ENCODE results near the gene TSPAN5. TPM values are rescaled to one million over a fixed set of nuclear protein-coding genes. Genes with fewer than 3 reads are reported as not detected.

The TSPAN5 gene
- polyA plus RNA-seq, 1 donor = 13.0 TPM

- no peak for DNase-seq (ENCODE audit: low read depth)
Measured at GRCh38 chr4:98618680-98619079, 39.7 kb downstream of the TSPAN5 start.

GRCh38 chr4:98617358-98618047 lies 40.9 kb downstream of the TSPAN5 start:
- DNase-seq (ENCODE audit: low read depth) = no peak

DNA sequence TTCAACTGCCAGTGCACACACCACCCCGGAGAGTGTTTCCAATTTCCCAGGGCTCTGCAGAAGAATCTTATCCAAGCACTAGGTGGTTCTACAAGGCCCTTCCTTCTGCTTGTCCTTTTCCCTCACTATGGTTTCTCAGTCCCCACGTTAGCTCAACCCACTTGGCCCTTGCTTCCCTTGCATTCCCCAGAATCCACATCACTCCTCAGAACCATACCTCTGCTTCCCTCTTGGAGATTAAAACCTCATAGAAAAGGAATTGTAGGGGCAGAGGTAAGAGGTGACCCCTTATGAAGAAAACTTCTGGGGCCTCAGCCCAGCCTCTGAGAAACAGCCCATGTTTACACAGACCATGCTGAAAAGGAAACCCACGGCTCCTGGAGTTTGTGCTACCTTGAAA lies 42.4 kb downstream of the TSPAN5 start:
- no peak for DNase-seq (ENCODE audit: low read depth)

DNA sequence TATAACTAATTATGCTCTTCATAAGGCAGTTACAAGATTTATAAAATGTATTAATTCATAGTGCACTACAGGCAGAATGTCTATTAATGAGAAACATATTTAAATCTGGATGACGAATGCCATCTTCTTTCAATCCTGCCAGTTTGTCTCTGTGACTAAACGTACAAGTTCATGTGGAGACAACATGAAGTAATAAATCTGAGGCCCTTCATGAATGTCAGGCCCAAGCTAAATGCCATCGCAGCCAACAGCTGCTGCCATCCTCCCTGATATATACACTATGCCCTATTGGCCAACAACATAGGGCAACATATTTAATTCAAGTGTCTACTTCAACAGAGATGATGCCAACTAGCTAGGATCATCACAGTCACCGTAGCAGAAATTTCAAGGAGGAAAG lies 43.7 kb downstream of the TSPAN5 start:
- DNase-seq (ENCODE audit: low read depth) = no peak

- DNase-seq (ENCODE audit: low read depth) = no peak
Measured at GRCh38 chr4:98614094-98614493, 44.3 kb downstream of the TSPAN5 start.

GRCh38 chr4:98613453-98614075 lies 44.8 kb downstream of the TSPAN5 start:
- no peak for DNase-seq (ENCODE audit: low read depth)

- no peak for DNase-seq (ENCODE audit: low read depth)
Measured at GRCh38 chr4:98612318-98613250, 45.8 kb downstream of the TSPAN5 start.

DNA sequence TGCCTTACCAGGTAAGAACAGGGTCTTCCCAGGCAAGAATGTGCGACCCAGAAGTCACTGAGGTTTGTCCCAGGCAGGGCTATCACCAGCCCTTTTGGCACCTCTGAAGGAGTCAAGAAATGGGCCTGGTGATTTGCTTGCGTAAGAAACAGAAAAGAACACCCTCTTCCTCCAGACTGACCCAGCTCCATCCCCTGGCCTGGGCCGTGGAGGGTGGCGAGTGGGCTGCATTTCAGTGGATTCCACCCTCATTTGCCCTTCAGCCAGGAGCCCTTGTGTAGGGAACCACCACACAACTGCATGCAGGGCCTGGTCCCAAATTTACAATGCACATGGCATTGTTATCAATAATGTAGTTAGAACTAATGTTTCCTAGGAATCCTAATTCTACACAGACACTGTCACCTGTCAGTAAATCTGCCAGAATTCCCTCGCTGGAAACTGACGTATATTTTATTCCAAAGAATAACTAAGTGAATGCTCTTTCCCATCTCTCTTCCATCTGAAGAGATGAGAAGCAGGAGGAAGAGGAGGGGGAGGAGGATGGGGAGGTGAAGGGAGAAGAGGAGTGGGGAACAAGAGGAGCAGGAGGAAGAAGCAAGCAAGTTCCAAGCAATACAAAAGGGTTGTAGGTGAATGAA lies 46.6 kb downstream of the TSPAN5 start:
- DNase-seq (ENCODE audit: low read depth) = no peak

DNA sequence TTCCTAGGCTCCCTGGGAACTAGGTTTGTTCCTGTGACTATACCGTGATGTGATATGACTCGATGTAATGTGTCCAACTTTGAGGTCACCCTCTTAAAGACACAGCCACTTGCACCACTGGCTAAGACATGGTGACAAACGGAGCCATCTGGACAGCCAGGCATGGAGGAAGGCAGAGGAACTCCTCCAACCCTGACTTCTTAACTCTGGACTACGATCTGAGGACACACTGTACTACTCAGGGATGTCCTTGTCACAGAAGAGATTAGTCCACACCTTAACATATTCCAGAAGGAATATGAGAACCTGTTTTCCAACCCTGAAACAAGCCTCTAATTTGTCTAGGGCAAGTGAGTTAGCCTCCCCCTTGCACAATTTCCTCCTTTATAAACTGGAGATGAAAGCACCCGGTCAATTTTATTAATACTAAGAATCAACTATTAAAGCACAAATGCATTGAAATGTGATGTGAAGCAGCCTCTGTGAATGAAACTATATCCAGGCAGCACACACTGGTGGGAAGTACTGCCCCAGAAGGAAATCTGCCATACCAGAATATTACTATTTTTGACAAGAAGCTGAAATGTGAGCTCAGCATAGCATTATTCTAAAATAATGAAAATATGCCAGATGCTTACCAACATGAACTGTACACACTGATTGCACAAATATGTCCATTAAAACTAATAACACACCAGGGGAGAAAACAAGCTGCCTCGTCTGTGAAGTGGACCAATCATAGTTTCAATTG lies 47.3 kb downstream of the TSPAN5 start:
- no peak for DNase-seq (ENCODE audit: low read depth)

GRCh38 chr4:98610431-98610830 lies 48.0 kb downstream of the TSPAN5 start:
- DNase-seq (ENCODE audit: low read depth) = no peak

DNA sequence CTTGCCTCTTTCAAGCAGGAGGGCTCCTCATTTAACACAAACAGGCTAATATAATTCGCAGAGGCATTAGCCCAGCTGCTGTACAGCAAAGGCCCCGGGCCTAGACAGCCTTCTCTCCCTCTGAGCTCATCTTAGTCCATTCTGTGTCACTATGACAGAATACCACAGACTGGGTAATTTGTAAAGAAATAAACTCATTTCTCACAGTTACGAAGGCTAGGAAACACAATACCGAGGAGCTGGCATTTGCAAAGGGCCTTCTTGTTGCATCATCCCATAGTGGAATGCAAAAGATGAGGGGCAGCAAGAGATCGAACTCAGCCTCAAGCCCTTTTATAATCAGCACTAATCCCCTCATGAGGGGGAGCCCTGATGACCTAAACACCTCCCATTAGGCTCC lies 48.5 kb downstream of the TSPAN5 start:
- DNase-seq (ENCODE audit: low read depth) = no peak

DNA sequence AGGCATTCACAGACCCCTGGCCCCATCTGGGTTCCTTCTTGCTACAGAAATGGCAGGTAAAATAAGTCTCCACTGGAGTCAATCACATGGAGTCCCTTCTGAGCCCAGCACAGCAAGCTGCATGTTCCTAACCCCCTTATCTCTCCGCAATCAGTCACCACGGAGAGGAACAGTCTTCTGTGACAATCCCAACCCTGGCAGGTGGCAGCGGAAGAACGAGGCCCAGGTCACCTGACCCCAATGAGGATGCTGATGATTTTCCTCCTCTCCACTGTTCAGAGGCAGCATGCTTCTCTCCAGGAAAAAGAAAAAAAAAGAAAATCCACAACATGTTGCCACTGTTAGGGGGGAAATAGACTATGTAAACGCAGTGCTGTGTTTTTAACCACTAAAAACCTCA lies 50.1 kb downstream of the TSPAN5 start:
- DNase-seq (ENCODE audit: low read depth) = no peak

DNA sequence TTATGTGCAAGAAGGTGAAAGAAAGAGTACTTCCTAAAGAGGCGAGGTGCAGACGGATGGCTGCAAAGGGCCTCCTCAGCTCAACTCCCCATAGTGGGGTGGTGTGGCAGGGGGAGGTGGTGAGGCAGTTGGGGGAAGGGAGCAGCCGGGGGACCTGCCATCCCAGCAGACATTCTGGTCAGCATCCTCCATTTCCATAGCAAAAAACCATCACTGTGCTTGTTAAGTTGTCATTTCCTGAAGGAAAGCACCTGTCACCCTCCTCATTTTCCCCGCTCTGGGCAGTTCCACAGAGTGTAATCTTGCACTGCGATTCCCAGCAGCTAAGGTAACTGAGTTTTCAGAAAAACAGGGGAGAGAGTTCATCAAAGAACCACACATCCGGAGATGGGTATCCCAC lies 51.5 kb downstream of the TSPAN5 start:
- DNase-seq (ENCODE audit: low read depth) = no peak

DNA sequence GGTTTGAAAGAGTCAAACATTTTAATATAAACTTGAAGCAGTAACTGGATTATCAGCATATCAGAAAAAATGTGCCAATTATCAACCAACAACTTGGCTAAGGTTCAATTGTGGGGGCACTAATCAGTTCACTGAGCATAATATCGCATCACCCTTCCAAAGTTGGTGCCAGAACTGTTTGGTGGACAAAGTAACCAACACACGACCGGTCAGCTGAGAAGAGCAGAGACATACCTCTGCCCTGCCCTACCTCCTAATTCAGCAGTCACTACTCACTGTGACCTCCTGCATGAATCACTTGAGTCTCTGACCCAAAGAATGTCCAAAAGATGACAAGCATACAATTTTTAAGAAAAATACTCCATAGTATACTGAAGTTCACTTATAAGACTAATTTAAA lies 53.2 kb downstream of the TSPAN5 start:
- no peak for DNase-seq (ENCODE audit: low read depth)

GRCh38 chr4:98604723-98605122 lies 53.7 kb downstream of the TSPAN5 start:
- DNase-seq (ENCODE audit: low read depth) = no peak

DNA sequence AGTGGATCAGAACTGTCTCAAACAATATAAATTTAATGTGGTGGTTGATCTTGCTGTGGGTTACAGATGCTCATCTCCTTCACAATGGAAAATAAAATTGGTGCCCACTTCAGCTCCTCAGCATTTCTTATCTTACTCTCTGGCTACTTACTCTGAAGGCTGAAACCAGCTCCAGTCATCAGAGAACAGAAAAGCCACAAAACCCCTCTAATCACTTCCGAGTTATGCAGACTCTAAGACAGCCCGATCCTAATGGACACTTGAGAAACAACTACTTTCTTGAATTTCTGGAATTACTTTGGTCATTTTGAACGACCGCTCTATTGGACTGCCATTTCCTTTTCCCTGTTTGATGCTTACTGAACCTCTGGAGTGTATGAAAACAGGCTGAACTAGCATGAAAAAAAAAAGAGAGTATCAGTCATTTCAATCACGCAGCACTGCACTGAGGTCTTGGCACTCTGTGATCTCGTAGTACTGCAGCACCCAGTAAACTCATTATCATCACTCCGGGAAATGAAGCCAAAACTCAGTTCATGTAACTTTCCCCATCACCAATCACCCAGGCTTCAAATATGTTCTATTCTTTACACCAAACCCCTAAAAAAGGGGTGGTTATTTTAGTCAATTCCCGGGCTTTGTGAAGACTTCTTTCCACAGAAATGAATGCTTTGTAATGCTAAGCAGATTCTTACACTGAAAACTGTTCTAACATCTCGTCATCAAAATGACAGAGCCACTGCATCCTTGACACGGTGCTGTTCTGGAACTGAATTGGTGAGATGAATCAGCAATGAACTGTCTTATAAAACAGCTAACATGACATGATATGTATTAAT lies 54.5 kb downstream of the TSPAN5 start:
- no peak for DNase-seq (ENCODE audit: low read depth)

GRCh38 chr4:98602270-98602669 lies 56.1 kb downstream of the TSPAN5 start:
- no peak for DNase-seq (ENCODE audit: low read depth)

GRCh38 chr4:98601708-98602107 lies 56.7 kb downstream of the TSPAN5 start:
- DNase-seq (ENCODE audit: low read depth) = no peak

DNA sequence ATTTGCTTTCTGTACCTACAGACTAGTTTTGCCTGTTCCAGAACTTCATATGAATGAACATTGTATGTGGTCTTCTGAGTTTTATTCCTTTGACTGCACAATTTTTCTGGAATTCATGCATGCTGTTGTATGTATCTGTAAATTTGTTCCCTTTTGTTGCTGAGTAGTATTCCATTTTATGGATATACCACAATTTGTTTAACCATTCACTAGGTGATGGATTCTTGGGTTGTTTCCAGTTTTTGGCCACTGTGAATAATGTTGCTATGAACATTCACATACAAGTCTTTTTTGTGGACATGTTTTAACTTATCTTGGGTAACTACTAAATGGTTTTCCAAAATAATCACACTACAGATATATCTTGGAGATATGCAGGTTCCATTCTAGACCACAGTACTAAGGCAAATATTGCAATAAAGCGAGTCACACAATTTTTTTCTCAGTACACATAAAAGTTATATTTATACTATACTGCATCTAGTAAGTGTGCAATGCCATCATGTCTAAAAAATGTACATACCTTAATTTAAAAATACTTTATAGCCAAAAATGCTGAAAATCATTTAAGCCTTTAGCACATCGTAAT lies 58.7 kb downstream of the TSPAN5 start:
- DNase-seq (ENCODE audit: low read depth) = no peak

DNA sequence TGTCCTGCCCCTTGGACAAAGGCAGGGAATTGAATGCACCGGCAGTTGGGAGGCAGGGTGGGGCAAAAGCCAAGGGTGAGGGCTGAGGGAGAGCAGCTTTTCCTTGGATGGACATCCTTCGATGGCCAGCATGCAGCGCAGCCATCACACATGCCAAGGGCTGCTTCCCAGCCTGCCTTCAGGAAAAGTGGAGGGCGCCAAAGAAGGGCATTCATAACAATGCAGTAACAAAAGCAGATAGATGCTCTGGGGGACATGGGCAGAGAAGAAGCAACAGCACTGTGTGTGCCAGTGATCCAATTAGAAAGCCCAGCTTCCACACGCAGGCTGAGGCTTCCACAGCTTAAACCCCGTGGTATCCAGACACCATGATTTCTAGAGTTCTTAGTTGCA lies 71.5 kb downstream of the TSPAN5 start:
- no peak for DNase-seq (ENCODE audit: low read depth)
